GM12878 (cell line): Measurements from ENCODE around the gene WWOX. TPM values are rescaled to one million over a fixed set of nuclear protein-coding genes. Genes with fewer than 3 reads are reported as not detected.

ENCODE experiments used
- ATAC-seq: fragments of 200-7000 bp; cut with Tn5 transposase; 3 replicates; pipeline ENCODE4 v1.9.1; 2020; ENCODE audit warnings: mild to moderate bottlenecking, moderate library complexity
- BruUV-seq: library from RNA; stranded (reverse); fragments of 400-500 nt; replicated peaks from 2 replicates; lab custom pipeline; 2021; lab: Mats Ljungman, UMichigan
- CTCF ChIA-PET: fragments of 300-600 bp; sonication (Branson Sonifier 250); formaldehyde crosslinking; extraction: SDS; loops from one replicate; lab custom pipeline; 2021; ENCODE audit warnings: inconsistent platforms; lab: Yijun Ruan, JAX
- POLR2A ChIA-PET: fragments of 350-600 bp; formaldehyde crosslinking; extraction: SDS; loops from one replicate; lab custom pipeline; 2021; ENCODE audit warnings: inconsistent platforms; lab: Charles Lee
- RAD21 ChIA-PET: fragments of 300-600 bp; sonication (Branson Sonifier 250); formaldehyde crosslinking; loops from one replicate; lab custom pipeline; 2023; ENCODE audit warnings: antibody characterized with exemption; ENCODE audit not compliant: unreplicated experiment; lab: Charles Lee
- SMC1A ChIA-PET: fragments of 300-600 bp; sonication (Branson Sonifier 250); formaldehyde crosslinking; loops from one replicate; lab custom pipeline; 2023; ENCODE audit not compliant: unreplicated experiment, uncharacterized antibody; lab: Charles Lee
- DNase-seq: peaks from one replicate; pipeline ENCODE4 v3.0.0-alpha.2; 2011; ENCODE audit warnings: low read depth, low spot score
- FAIRE-seq: peaks from 3 replicates; lab custom pipeline; 2011; peaks lifted over from hg19 to GRCh38; lab: Jason Lieb, UNC
- H2AFZ ChIP-seq: 2 replicates; pipeline ENCODE4 v1.6.0; 2011; ENCODE audit warnings: low read depth, low read length, control low read depth; ENCODE audit not compliant: control insufficient read depth
- H3K27ac ChIP-seq: 2 replicates; pipeline ENCODE4 v1.5.1; 2011; ENCODE audit warnings: control low read depth; ENCODE audit not compliant: control insufficient read depth, insufficient read depth
- H3K27me3 ChIP-seq, 2 experiments: replicated peaks in 1 of 2; 2 replicates each; pipeline versions ENCODE4 v1.6.0 to v1.6.1; 2011; ENCODE audit warnings: low read length in 1 of 2; ENCODE audit not compliant: control insufficient read depth in 2 of 2, insufficient read depth in 2 of 2
- H3K36me3 ChIP-seq, 2 experiments: 2 replicates each; pipeline ENCODE4 v1.5.1; 2011; ENCODE audit warnings: low read length in 1 of 2; ENCODE audit not compliant: control insufficient read depth in 2 of 2, insufficient read depth in 2 of 2
- H3K4me1 ChIP-seq: 2 replicates; pipeline ENCODE4 v1.6.1; 2011; ENCODE audit warnings: mild to moderate bottlenecking, low read length, moderate library complexity, mixed read lengths; ENCODE audit not compliant: control insufficient read depth, insufficient read depth
- H3K4me2 ChIP-seq: 2 replicates; pipeline ENCODE4 v1.6.0; 2011; ENCODE audit warnings: control low read depth; ENCODE audit not compliant: control insufficient read depth, insufficient read depth
- H3K4me3 ChIP-seq: fragments of 200-600 bp; sonication (generic); 2 replicates; pipeline ENCODE4 v1.5.1; 2016
- H3K79me2 ChIP-seq: 2 replicates; pipeline ENCODE4 v1.6.0; 2011; ENCODE audit warnings: low read length; ENCODE audit not compliant: control insufficient read depth, insufficient read depth
- H3K9ac ChIP-seq: 2 replicates; pipeline ENCODE4 v1.8.0; 2011; ENCODE audit warnings: low read length, control low read depth, mixed read lengths; ENCODE audit not compliant: control insufficient read depth, insufficient read depth
- H3K9me3 ChIP-seq: replicated peaks from 3 replicates; pipeline ENCODE4 v1.5.1; 2011; ENCODE audit warnings: mild to moderate bottlenecking, low read length; ENCODE audit not compliant: control insufficient read depth, insufficient read depth
- H4K20me1 ChIP-seq: 2 replicates; pipeline ENCODE4 v1.6.0; 2011; ENCODE audit not compliant: control insufficient read depth, insufficient read depth
- ASH2L ChIP-seq: fragments of 300-600, 200-600 bp; sonication (generic); IDR thresholded peaks from 2 replicates; pipeline ENCODE4 v1.6.1; 2017; ENCODE audit warnings: low read depth, mild to moderate bottlenecking, borderline replicate concordance
- ATF7 ChIP-seq: fragments of 450-650 bp; IDR thresholded peaks from 2 replicates; pipeline ENCODE4 v1.6.1; 2016; ENCODE audit warnings: low read depth, mild to moderate bottlenecking
- CBFB ChIP-seq: IDR thresholded peaks from 2 replicates; pipeline ENCODE4 v1.6.1; 2016; ENCODE audit warnings: antibody characterized with exemption, low read depth
- DPF2 ChIP-seq: fragments of 450-650 bp; IDR thresholded peaks from 2 replicates; pipeline ENCODE4 v1.6.1; 2017; ENCODE audit warnings: mild to moderate bottlenecking
- ELK1 ChIP-seq: IDR thresholded peaks from 2 replicates; pipeline ENCODE4 v1.6.1; 2012; ENCODE audit warnings: low read depth, low read length, improper control_type of control experiment
- EP300 ChIP-seq, 2 experiments: fragments of 150-350 bp in 1 of 2; IDR thresholded peaks; 2 replicates each; pipeline ENCODE4 v1.6.1; 2011 to 2012; ENCODE audit warnings: low read depth in 2 of 2, low read length in 2 of 2, borderline replicate concordance in 1 of 2, improper control_type of control experiment in 1 of 2, inconsistent platforms in 1 of 2; ENCODE audit not compliant: control insufficient read depth in 1 of 2
- GATAD2B ChIP-seq: fragments of 450-650 bp; conservative IDR thresholded peaks from 2 replicates; pipeline ENCODE4 v1.6.1; 2017; ENCODE audit warnings: low read depth, mild to moderate bottlenecking, moderate library complexity
- HCFC1 ChIP-seq: fragments of 150-350 bp; IDR thresholded peaks from 2 replicates; pipeline ENCODE4 v1.6.1; 2014; ENCODE audit warnings: low read length
- IKZF1 ChIP-seq: fragments of 450-650 bp; conservative IDR thresholded peaks from 2 replicates; pipeline ENCODE4 v1.6.1; 2017; ENCODE audit warnings: antibody characterized with exemption, mild to moderate bottlenecking
- MTA2 ChIP-seq: fragments of 450-650 bp; IDR thresholded peaks from 2 replicates; pipeline ENCODE4 v1.6.1; 2016; ENCODE audit warnings: low read depth, mild to moderate bottlenecking, moderate library complexity
- NR2F1 ChIP-seq: fragments of 450-650 bp; conservative IDR thresholded peaks from 2 replicates; pipeline ENCODE4 v1.6.1; 2017; ENCODE audit warnings: mild to moderate bottlenecking
- SUPT20H ChIP-seq: IDR thresholded peaks from 2 replicates; pipeline ENCODE4 v1.6.1; 2011; ENCODE audit warnings: low read depth, mild to moderate bottlenecking, low read length, moderate library complexity, borderline replicate concordance; ENCODE audit not compliant: control insufficient read depth
- ZNF217 ChIP-seq: fragments of 450-650 bp; IDR thresholded peaks from 2 replicates; pipeline ENCODE4 v1.6.1; 2017; ENCODE audit warnings: antibody characterized with exemption, mild to moderate bottlenecking
- WGBS: methylation state at CpG from one replicate; pipeline ENCODE4 v1.1.6; 2016; ENCODE audit warnings: low lambda C conversion rate; ENCODE audit not compliant: insufficient replicate concordance, insufficient coverage; ENCODE audit errors: missing lambda C conversion rate; 5-methylcytosine and 5-hydroxymethylcytosine counted together
- in situ Hi-C: fragments of 300-500 bp; cut with MboI; formaldehyde crosslinking; loops from 9 replicates; pipeline ENCODE4 v1.14.3; 2018; ENCODE audit warnings: mixed read lengths
- intact Hi-C: fragments of 100-400 bp; cut with micrococcal nuclease; formaldehyde crosslinking; loops from one replicate; pipeline ENCODE4 v1.14.2; 2022; ENCODE audit not compliant: unreplicated experiment
- polyA plus RNA-seq, 11 experiments: library from polyadenylated mRNA; depleted of rRNA in 4 of 11; unstranded in 6 of 11; stranded (reverse) in 5 of 11; fragments of >200 nt; fragmentation: Nextera tagmentation in 4 of 11; fragmentation: Illumina TruSeq in 1 of 11; extraction: Ambion mirVana in 4 of 11; extraction: Trizol in 1 of 11; gene quantifications; 1 replicate in 1 of 11; 2 replicates in 10 of 11; pipeline versions ENCODE4 v1.2.1 to v1.2.3, GENCODE V29; 2011 to 2016; ENCODE audit warnings: inconsistent platforms in 2 of 11, missing spikeins in 2 of 11, low read depth in 1 of 11
- total RNA-seq, 4 experiments: library from RNA; depleted of rRNA in 3 of 4; stranded (reverse); fragments of >200 nt in 3 of 4; fragmentation: Illumina TruSeq in 1 of 4; extraction: Trizol in 1 of 4; gene quantifications; 2 replicates each; pipeline versions ENCODE4 v1.2.1 to v1.2.3, GENCODE V29; 2013 to 2021
- TF ChIP-seq, protein P1 (sequence below): fragments of 450-650 bp; formaldehyde crosslinking; IDR thresholded peaks from 2 replicates; pipeline ENCODE4 v1.4.0; 2022; ENCODE audit warnings: mild to moderate bottlenecking, moderate library complexity
- TF ChIP-seq, protein P2 (sequence below): fragments of 450-650 bp; IDR thresholded peaks from 2 replicates; pipeline ENCODE4 v1.6.1; 2017; ENCODE audit warnings: mild to moderate bottlenecking, low read depth, inconsistent platforms; ENCODE audit not compliant: poor library complexity, severe bottlenecking

The WWOX gene
- total and polyA plus RNA-seq, 10 of the 15 experiments (the other 5 are each of a cell fraction or from before 2014, with no cell fraction given) = 2.8 to 24.4 (median 17.8) TPM

DNA sequence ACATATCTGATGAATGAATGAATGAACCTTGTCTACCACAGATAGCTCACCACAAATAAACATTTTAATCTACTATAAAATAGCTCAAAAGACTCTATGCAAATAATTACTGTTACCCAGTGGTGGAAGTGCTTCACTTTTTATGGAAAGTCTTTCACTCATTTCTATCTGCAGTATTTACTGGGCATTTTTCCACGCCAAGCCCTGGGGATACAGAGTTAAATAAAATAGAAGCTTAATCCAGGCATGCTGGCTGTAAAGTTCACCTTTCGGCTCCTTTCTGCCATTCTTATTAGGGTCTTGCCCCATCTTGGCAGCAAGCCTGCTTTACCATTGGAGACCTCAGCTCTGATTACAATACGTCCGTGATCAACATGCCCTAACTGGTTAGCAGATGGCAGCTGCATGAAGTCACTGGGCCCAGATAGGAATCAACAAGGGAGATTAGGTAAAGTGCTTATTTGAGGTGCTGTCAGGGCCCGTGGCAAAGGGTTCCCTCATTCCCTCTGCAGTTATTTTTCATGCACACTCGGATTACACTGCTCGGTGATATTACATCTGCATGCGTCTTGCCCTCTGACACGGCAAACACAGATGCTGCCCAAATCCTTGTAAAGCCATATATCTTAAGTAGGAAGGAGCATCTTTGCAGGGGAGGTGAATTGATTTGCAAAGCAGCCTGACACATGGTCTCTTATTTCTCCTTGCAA, 648.9 kb downstream of the WWOX start (continued):
- TF ChIP-seq, protein P1, sequence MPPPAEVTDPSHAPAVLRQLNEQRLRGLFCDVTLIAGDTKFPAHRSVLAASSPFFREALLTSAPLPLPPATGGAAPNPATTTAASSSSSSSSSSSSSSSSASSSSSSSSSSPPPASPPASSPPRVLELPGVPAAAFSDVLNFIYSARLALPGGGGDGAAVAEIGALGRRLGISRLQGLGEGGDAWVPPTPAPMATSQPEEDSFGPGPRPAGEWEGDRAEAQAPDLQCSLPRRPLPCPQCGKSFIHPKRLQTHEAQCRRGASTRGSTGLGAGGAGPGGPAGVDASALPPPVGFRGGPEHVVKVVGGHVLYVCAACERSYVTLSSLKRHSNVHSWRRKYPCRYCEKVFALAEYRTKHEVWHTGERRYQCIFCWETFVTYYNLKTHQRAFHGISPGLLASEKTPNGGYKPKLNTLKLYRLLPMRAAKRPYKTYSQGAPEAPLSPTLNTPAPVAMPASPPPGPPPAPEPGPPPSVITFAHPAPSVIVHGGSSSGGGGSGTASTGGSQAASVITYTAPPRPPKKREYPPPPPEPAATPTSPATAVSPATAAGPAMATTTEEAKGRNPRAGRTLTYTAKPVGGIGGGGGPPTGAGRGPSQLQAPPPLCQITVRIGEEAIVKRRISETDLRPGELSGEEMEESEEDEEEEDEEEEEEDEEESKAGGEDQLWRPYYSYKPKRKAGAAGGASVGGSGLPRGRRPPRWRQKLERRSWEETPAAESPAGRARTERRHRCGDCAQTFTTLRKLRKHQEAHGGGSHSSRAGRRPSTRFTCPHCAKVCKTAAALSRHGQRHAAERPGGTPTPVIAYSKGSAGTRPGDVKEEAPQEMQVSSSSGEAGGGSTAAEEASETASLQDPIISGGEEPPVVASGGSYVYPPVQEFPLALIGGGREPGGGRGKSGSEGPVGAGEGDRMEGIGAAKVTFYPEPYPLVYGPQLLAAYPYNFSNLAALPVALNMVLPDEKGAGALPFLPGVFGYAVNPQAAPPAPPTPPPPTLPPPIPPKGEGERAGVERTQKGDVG (CRISPR knock-in tag) = no peak
- TF ChIP-seq ELK1 (no peak), GATAD2B (no peak)

DNA sequence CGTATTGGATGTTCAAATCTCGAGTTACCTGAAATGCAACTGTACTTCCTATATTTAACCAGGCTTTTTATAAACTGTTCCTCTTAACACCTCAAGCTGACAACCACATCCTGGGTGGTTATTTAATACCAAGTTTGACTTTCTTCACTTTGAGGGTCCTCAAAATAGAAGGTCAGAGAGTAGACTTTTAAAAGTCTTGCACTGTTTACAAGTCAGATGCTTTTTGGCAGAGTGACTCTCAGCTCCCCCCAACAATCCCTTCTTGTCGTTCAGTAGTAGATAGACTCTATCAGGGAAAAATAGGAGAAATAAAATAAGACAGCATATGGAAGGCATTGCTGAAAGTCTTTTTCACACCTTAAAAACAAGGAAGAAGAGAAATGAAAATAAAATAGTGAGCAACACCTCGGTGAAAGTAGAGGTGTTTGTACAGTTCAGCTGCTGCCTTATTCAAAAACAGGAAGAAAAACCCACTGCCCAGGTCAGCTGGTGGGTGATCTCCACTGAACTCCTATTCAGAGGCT, 650.4 kb downstream of the WWOX start:
- RAD21 ChIA-PET = interaction anchor here (1.3 to 2.2 kb wide), 2 partner anchors 10 to 12 kb away, joined by 4 to 8 read pairs; no protein-coding TSS in a partner anchor
- peak overlapping the region; percentile 49 for H3K27ac ChIP-seq
- no peaks in the 10 kb centered on the region for H3K27me3 ChIP-seq
- FAIRE-seq = peak; percentile 87
- H3K4me2 ChIP-seq = peak overlapping the region; percentile 36; the same call in 1 of the 2 replicates
- 0 out of 2 replicates have a peak overlapping the region, but pooled peaks have one; percentile 15 for H3K4me3 ChIP-seq
- no peak overlapping the region for H3K9ac ChIP-seq
- 1% methylated on average over 4 of the region's 4 CpGs for WGBS
- POLR2A ChIA-PET = no interaction called here
- no peaks in the 10 kb centered on the region for H4K20me1 ChIP-seq
- intact Hi-C loops = no loop called here
- CTCF ChIA-PET = interaction anchor here (0.5 to 1.7 kb wide), 6 partner anchors 11 to 650 kb away, joined by 3 to 8 read pairs (median 4); partner anchors contain the start of gene WWOX
- ATAC-seq = peak; percentile 91
- DNase-seq = peak; percentile 41
- H3K9me3 ChIP-seq = no peaks in the 10 kb centered on the region
- H3K4me1 ChIP-seq = peaks cover 6% of the 10 kb centered on the region
- SMC1A ChIA-PET = interaction anchor here (1.3 to 3.4 kb wide), 4 partner anchors 12 to 43 kb away, joined by 3 to 21 read pairs (median 10); no protein-coding TSS in a partner anchor
- H2AFZ ChIP-seq = no peak overlapping the region
- no TSS peak for BruUV-seq
- H3K36me3 ChIP-seq = no peaks in the 10 kb centered on the region
- in situ Hi-C loops = no loop called here
- no peaks in the 10 kb centered on the region for H3K79me2 ChIP-seq
- TF ChIP-seq DPF2 (peak; percentile 46; the same call in 1 of the 2 replicates), IKZF1 (peak; percentile 55), ZNF217 (peak; percentile 38; the same call in 1 of the 2 replicates), MTA2 (peak; percentile 68; the same call in 1 of the 2 replicates), CBFB (0 out of 2 replicates have a peak, but pooled peaks have one; percentile 44), EP300 (IDR thresholded peaks at IDR 0.05; ENCODE audit: borderline replicate concordance in 1 of 2, control insufficient read depth in 1 of 2, low read depth in 2 of 2, low read length in 2 of 2) (peak in 1 of 2 experiments; percentile 47; a peak in 1 of 4 replicates), ATF7 (peak; percentile 20; the same call in 1 of the 2 replicates), NR2F1 (peak; percentile 66), HCFC1 (no peak), ASH2L (no peak), SUPT20H (no peak)
- TF ChIP-seq, protein P2, sequence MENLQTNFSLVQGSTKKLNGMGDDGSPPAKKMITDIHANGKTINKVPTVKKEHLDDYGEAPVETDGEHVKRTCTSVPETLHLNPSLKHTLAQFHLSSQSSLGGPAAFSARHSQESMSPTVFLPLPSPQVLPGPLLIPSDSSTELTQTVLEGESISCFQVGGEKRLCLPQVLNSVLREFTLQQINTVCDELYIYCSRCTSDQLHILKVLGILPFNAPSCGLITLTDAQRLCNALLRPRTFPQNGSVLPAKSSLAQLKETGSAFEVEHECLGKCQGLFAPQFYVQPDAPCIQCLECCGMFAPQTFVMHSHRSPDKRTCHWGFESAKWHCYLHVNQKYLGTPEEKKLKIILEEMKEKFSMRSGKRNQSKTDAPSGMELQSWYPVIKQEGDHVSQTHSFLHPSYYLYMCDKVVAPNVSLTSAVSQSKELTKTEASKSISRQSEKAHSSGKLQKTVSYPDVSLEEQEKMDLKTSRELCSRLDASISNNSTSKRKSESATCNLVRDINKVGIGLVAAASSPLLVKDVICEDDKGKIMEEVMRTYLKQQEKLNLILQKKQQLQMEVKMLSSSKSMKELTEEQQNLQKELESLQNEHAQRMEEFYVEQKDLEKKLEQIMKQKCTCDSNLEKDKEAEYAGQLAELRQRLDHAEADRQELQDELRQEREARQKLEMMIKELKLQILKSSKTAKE = peak; percentile 74
